Embryonic facial prominence (tissue), 1 donor: Measurements from ENCODE around the gene ROM1.
A peak's percentile ranks its signal among the peaks of the same experiment; 100 is the strongest.
"Not testable (repeated sequence)": the region's sequence is repeated elsewhere in the genome, so short reads cannot be mapped to it uniquely, and the experiment has no call there.

Experiments
- DNase-seq: peaks from one replicate; pipeline ENCODE4 v3.0.0-alpha.2; 2016; ENCODE audit errors: extremely low spot score

Gene ROM1, protein sequence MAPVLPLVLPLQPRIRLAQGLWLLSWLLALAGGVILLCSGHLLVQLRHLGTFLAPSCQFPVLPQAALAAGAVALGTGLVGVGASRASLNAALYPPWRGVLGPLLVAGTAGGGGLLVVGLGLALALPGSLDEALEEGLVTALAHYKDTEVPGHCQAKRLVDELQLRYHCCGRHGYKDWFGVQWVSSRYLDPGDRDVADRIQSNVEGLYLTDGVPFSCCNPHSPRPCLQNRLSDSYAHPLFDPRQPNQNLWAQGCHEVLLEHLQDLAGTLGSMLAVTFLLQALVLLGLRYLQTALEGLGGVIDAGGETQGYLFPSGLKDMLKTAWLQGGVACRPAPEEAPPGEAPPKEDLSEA

DNA sequence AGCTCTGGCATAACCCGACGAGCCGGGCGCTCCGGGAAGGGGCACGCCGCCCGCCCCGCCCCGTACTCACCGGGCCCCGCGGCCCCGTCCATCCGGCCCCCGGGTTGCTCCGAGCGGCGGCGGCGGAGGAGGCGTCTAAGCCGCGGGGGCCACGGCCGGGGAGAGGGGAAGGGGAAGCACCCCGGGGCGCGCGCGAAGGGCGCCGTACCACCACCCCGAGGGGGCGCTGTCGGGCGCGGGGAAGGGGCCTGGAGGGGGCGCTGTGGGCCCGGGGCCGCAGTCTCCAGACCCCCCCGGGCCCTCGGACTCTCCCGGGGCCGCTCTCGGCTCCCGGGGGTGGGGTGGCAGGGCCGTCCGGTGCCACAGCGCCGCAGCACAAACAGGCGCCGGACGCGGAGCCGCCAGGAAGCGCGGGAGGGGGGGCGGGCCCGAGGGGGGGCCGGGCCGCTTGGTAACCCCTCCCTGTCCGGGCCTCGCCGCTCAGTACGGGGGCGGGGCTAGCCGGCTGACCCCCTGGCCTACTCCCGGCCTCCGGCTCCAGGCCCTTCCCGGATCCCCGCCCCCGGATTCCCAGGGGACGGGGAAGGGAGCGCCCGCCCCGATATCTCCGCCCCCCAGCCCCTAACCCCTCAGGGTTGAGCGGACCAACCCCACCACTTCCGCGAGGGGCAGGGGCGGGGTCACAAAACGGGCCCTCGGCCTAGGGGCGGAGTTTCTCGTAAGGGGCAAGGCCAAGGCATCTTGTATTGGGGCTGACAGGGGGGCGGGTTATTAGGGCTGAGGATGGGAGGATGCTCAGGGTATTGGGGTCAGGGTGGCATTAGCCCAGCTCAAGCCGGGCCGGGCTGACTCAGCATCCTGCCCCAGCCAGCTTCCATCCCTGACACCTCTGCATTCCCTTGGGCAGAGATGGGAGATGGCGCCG is at the start of gene ROM1, which contains the start of gene EML3:
ROM1 (plus strand) TSS at position 892 of the 925 bp plus-strand sequence; CDS start at position 917, 25 bp downstream.
EML3 (minus strand) TSS at position 410 of the 925 bp plus-strand sequence; CDS start at position 92, 318 bp downstream.
- no peak for DNase-seq

DNA sequence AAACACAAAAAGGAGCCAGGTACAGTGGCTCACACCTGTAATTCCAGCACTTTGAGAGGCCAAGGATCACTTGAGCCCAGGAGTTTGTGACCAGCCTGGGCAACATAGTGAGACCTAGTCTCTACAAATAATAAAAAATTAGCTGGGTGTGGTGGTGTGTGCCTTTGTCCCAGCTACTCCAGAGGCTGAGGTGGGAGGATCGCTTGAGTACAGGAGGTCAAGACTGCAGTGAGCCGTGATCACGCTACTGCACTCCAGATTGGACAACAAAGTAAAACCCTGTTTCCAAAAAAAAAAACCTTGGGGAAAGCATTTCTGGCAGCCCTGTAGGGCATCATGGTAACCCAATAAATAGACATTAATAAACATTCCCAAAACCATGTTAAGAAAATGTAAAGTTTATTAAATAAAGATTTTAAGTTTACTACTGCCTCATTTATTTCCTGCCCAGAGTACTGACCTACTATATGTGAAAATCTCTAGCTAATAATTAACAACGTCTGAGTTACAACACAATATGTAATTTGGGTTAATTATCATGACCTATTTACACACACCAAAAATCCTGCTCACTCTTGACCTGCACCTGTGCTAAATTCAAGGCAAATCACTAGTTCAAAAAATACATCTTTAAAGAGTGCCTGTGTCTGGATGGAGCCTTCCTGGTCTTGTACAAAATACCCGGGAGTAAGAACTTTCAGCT is 47.8 kb upstream of the ROM1 start:
- no peak for DNase-seq

DNA sequence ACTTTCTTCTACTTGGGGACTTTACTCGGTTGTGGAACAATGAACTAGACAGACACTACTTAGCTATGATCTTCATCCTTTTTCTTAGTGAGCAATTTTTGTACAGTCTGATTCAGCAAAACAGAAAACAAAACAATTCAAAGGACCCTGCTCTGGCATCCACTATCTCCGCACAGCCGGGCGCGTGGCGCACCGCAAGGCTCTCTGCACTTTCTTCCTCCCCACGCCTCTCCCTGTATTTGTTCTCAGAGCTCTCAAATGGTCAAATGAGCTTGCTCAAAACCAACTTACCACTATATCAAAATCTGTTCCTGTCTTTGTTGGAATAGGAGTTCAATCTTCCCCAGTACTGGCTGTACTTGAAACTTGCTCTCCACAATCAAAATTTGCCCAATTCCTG is 46.8 kb upstream of the ROM1 start:
- no peak for DNase-seq

DNA sequence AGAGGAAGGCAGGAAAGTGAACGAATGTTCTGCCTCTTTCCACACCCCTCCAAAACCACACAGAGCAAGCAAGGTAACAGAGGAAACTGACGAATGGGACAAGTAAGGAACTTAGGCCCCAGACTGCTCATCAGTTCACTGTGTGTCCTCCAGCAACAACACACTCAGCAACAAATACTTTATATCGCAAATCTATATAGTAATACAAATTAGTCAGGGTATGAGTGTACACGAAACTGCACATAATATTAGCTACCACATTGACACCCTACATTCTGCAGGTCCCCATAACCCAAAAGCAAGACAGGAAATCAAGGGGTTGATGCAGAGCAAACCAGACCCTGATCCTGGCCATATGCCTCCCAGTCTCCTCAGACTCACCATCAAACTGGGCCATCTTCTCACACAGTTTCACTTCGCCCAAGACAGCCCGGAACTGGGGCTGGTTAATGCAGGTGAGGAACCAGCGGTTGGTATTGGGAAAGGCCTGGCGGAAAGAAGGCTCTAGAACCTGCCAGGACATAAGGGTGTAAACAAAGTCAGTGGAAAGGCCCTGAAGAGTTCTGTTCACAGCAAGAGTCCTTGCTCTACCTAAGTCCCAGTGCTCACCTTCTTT is 45.9 kb upstream of the ROM1 start:
- no peak for DNase-seq

DNA sequence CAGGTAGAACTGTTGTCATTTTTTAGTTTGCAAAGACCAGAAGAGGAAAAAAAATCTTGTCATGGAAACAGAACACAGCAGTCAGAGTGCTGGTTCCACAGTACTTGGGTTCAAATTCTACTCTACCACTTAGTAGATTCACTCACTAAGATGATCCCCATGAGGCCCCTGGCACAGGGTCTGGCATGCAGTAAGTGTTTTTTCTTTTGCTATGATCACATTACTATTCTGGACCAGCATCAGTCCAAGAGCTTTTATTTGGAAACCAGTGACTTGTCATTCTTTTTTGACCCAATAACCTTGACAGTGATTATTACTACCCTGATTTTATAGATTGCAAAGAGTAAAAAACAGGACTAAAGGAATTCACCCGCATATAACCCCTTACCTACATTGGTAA is 43.4 kb upstream of the ROM1 start:
- DNase-seq, result no peak

DNA sequence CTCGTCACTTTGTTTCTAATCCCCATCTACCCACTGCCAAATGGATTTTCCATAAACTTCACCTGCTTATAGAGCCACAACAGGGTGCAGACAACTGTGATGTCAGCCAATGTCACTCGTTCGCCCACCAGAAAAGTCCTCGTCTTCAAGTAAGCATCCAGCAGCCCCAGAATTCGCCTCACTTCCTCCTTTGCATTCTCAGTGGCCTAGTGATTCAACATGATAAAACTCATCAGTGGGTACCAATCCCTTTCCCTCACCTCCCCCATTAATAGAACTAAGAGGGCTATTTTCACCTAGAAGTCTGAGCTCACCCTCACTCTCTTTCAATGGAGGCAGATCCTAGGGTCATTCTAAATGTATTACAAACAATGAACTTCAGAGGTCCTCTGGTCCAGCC is 42.2 kb upstream of the ROM1 start:
- not testable (repeated sequence) for DNase-seq

DNA sequence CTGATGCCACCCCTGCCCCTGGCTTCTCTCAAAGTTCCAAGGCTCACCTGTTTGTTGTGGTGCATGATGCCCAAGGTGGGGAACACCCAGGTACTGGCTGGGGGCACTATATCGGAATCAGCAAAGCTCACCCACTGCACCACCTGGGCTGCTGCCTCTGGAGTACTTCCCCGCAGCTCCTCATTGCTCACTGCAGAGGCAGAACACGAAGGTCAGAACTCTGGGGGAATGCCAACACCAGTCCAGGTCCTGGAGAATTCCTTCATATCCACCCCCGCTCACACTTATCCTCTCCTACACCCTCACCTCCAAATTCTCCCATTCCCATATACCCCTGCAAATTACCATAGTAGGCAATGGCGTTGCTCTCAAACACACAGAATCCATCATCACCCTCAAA is 41.6 kb upstream of the ROM1 start:
- DNase-seq, result not testable (repeated sequence)

DNA sequence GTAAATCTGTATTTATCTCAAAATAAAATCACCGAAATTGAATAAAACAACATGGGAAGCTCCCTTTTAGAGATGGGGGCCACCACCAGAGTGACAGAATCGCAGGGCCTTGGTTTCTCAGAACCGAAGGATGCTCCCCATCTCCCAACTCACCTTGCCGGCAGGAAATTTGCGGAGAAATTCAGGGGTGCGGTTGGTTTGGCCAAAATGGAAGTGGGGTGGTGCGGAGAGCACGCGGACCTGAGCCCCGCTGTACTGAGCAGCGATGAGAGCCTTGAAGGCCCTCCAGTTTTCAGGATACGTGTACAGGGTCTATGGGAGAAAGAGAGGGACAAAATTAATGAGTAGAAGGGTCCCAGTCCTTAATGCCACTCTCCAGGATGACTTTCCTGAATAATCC is 40.6 kb upstream of the ROM1 start:
- DNase-seq, result no peak

DNA sequence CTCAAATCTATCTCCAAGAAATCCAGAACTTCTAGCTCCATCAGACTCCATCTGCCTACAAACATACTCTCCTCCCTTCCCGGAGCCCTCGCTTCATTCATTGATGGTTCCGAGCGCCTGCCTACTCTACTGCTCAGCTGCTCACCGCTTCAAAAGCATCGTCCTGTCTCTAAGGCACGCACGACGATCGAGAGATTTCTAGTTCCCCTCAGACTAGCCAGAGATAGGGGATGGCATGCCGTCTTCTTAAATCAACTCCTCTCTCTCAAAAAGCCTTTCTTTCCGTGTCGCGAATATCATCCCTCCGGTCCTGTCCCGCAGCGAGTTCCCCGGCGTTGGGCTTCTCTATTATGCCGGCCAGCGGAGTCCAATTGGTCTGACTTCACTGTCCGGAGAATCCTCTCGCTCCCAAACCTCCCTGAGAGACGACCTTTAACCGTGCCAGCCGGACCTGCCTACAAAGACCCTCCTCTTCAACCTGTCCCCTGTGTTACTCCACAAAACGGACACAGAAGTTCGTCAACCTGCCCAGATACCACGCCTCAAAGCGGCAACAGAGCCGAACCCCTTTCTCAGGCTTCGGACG is 40.0 kb upstream of the ROM1 start:
- no peak for DNase-seq

DNA sequence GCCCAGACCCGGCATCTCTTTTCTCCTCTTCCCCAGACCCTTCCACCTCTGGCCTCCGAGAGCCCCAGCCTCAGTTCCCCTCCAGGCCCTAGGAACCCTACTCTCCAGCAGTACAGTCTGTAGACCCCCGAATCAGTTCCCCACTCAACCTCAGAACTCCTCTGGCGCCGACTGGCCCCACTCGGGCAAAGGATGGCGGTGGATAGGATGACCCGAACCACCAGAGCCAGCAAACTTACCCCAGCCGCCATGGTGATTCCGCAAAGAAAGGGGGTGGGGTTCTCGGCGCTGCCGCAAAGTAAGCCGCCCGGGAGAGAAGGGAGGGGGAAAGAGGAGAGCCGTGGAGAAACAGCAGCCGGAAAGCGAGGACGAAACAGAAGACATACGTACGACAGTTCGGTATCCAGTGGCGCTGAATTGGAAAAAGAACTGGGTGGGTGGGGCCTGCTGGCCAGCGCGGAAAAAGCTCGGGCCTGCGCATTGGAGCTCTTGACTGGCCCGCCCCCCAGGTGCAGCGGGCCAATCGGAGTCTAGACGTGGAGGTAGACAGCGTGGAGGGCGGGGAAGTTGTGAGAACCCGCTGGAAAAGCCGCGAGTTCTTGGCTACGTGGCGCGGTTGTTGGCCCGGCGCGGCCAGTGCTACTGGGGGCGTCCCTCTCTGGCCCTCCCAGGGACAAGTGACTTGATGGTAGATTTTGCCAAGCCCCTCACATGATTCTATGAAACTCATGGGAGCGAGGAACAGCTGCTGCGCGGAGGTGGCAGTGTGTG is 39.3 kb upstream of the ROM1 start, which contains the start of gene EEF1G:
EEF1G (minus strand) TSS at position 300 of the 771 bp plus-strand sequence; CDS start at position 251, 49 bp downstream.
- DNase-seq, result peak; percentile 100

DNA sequence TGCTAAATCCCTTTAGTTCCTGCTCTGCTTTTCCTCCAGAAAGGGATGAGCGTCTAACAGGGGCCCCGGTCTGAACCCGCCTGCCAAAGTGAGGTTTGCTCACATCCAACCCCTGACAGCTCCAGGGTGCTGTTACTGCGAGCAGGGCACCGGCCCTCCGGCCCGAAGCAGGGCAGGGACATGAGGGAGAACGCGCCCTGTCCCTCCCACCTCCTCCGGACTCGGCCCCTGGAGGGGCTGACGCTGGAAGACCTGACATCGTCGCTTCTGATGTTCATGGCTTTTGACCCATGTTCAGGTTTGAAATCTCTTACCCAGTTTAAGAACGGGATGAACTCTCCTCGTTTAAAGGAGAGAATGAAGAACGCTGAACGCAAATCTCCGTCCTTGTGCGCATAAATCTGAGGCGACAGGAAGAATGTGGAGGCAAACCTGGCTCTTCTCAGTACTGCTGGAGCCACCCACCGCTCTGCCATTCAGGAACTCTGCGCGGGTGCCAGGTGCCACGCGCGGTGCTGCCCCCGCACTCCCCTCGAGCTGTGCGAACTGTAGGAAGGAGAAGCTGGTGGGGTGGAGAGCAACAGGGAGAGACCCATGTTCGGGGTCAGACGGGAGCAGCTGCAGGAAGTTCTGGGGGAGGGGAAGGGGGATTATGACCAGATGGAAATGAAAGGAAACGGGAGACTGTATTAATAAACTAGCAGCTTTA is 38.5 kb upstream of the ROM1 start:
- no peak for DNase-seq

DNA sequence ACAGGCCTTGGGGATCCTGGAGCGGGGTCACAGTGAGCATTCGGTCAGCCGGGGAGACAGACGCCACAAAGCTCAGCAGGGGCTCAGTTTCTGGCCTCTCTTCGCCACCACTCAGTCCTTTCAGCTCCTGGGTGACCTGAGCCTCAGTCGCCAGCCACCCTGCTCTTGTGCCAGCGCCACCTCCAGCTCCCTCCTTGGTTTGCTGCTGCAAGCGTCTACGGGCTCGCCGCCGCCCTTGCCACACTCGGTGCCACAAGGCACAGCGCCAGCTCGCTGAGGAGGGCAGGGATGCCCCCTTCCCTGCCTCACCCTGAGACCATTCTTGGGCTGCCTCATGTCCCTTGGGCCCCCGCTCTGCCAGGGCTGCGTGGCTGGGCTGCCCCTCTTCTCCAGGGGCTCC is 37.9 kb upstream of the ROM1 start:
- no peak for DNase-seq

DNA sequence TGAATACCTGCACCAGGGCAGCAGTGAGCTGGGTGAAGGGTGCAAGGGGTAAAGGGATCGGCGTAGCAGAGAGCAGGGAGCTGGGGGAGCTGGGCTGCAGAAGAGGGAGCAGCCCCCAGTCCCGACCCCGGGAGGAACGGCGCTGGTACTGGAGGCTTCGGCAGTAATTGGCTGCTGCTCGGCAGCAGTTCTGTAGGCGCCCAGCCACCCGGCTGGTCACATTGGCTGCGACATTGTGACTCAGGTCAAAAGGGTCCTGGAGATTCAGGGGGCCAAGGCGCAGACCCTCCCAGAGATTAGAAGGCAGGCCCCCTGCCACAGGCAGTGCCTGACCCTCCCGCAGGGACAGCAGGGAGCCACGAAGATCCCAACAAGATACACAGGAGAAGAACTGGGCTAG is 37.2 kb upstream of the ROM1 start:
- no peak for DNase-seq

DNA sequence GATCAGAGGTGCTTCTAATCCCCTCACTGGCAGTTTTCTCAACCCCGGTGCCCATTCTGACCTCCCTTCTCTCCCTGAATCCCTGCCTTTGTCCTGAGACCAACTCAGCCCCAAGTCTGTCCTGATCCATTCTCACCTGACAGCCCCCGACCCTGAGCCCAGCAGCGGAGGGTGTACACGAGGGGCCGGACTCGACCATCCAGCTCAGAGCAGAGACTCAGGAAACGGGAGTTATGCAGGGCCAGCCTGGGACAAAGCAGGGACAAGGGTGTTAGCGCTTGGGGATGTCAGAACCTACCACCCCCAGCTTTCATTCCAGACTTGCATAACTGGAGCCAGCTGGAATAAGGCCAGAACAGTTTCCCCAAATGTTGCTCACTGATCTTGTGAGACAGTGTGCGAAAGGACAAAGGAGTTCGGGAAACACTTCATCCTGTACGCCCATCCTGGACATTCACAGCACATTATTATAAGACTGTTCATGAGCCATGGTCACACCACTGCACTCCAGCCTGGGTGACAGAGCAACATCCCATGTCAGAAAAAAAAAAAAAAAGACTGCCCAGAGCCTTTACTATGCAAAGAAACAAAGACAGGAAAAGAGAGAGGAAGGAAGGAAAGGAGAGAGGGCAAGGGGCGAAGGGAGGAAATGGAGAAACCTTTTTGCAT is 35.9 kb upstream of the ROM1 start:
- no peak for DNase-seq

DNA sequence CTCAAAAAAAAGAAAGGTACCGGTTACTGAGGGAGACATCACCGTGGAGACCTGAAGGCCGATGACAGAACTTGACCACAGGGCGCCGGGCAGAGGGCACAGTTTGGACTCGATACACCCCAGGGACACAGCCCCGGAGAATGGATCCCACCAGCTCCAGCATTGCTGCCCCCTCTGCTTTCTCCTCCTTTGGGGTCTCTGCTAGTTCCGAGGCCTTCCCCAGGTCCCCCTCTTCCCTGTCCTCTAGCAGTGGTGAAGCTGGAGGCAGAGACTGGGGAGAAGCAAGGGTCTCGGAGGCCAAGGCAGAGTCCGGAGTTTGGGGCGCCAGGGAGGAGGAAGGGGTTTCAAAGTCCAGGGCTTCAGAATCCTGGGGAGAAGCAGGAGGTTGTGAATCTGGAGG is 34.5 kb upstream of the ROM1 start:
- DNase-seq, result no peak

DNA sequence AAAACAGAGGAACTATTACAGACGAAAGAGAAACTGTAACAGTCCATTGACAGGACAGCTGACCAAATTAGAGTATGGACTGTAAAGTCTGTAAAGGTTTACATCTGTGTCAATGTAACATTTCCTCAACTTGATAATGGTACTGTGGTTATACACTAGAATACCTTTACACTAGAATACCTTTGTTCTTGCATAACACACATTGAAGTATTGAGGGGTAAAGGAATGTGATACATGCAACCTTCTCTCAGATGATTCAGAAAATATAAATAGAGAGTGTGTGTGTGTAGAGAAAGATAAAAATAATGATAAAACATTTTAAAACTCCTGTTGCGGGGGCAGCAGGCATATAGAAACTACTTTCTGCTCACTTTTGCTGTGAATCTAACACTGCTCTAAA is 33.8 kb upstream of the ROM1 start:
- DNase-seq, result no peak

DNA sequence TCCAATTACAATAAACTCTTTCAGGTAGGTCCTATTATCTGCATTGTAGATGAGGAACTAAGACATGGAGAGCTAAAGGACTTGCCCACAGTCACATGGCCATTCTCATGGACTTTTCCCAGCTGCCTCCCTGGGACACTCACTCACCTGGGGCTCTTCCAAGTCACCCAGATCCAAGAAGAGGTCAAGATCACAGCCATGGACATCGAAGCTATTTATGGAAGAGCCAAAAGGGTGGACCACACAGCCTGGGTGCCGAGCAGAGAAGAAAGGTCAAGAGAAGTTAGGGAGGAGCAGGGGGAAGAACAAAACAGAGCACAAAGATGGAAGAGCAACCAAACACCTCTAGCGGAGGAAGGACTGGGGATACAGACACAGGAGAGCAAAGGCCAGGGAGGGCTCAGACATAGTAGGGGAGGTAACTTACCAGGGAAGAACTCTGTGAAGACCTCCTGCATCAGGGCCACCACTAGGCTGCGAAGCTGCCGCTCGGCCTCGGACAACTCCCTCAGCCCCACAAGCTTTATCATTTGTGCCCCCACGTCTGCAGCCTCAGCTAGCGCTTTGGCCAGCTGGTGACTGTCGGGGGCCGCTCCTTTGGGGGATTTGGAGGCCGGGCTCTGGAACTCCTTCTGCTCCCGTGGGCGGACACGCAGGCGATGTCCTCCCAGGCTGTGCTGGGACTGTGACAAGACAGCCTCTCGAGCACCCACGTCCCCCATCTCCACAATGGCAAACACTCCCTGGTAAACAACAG is 31.9 kb upstream of the ROM1 start:
- no peak for DNase-seq

DNA sequence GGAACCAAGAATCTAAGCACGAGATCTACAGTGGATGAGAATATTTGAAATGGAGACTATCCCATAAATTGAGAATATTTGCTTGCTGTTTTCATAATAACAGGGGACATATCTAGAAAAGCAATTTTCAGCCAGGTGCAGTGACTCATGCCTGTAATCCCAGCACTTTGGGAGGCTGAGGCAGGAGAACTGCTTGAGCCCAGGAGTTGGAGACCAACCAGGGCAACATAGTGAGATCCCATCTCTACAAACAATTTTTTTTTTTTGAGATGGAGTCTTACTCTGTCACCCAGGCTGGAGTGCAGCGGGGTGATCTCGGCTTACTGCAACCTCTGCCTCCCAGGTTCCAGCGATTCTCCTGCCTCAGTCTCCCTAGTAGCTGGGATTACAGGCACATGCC is 31.3 kb upstream of the ROM1 start:
- DNase-seq, result not testable (repeated sequence)
